ENCODE measurements around the gene CIT. TPM values are rescaled to one million over a fixed set of nuclear protein-coding genes. Genes with fewer than 3 reads are reported as not detected.

Gene CIT
- total RNA-seq, 4 donors from 2014 or later = 5.1 to 14.0 (median 8.5) TPM

DNA sequence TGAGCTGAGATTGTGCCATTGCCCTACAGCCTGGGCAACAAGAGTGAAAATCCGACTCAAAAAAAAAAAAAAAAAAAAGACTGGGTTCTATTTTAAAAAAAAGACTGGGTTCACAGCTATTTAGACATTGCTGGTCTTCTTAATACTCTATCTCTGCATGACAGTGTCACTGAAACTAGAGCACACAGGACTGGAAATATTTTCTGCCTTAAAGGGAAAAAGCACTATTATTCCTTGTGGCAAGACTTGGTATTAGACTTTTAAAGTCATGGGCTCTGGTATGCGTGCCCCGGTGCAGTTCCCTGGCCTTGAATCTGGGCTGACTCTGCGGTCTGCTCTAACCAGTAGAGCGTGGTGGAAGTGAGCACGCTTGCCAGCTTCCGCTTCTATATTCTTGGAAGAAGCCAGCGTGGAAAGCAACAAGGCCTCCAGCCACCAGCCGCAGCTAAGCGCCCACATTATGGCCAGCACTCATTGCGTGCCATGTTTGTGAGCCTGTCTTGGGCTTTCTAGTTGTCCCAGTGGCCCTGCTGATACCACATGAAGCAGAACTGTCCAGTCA, 177.8 kb downstream of the CIT start:
- intact Hi-C loops (cut with DNase I; ENCODE audit: low total_unique reads) = no loop called here
- no peak for DNase-seq (ENCODE audit: low spot score in 2 of 2)
- H3K4me3 ChIP-seq (ENCODE audit: low read depth, poor library complexity, severe bottlenecking) = no peak overlapping the region
- 89 to 91% methylated on average over 11 of the region's 11 CpGs for WGBS, 2 donors
- TF ChIP-seq POLR2A (IDR thresholded peaks at IDR 0.05) (no peak), CTCF (IDR thresholded peaks at IDR 0.05) (no peak)

- DNase-seq (ENCODE audit: low spot score in 2 of 2) = no peak
Observed at GRCh38 chr12:119696943-119697342, 180.2 kb downstream of the CIT start.

DNA sequence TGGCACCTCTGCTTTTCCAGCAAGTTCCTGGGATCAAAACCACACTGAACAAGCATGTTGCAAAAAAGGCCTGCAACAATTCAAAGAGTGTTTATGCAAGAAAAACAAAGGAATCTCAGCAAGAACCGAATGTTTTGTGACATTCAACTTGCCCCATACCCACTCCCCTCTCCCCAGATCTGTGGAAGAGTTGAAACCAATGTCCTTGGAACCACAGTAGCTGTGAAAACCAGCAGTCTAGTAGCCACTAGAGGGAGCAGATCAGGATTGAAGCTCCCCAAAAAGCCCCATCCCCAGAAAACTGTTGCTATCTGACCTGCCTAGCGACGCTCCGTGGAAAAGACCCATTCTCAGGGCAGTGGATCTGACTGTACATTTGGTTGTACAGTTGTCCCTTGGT, 182.1 kb downstream of the CIT start:
- no peak for TF ChIP-seq CTCF (IDR thresholded peaks at IDR 0.05)
- no peak for TF ChIP-seq POLR2A (IDR thresholded peaks at IDR 0.05)
- WGBS, 2 donors = 85 to 90% methylated on average over 4 of the region's 4 CpGs
- H3K4me3 ChIP-seq (ENCODE audit: low read depth, poor library complexity, severe bottlenecking) = no peak overlapping the region
- no peak for DNase-seq (ENCODE audit: low spot score in 2 of 2)
- intact Hi-C loops (cut with DNase I; ENCODE audit: low total_unique reads) = no loop called here

More at GRCh38 chr12:119696943-119697342, 180.2 kb downstream of the CIT start:
- TF ChIP-seq CTCF (IDR thresholded peaks at IDR 0.05) = no peak
- TF ChIP-seq POLR2A (IDR thresholded peaks at IDR 0.05) = no peak
- intact Hi-C loops (cut with DNase I; ENCODE audit: low total_unique reads) = no loop called here
- 92 to 93% methylated on average over 5 of the region's 5 CpGs for whole genome bisulfite sequencing, 2 donors
- no peak overlapping the region for H3K4me3 ChIP-seq (ENCODE audit: low read depth, poor library complexity, severe bottlenecking)

DNA sequence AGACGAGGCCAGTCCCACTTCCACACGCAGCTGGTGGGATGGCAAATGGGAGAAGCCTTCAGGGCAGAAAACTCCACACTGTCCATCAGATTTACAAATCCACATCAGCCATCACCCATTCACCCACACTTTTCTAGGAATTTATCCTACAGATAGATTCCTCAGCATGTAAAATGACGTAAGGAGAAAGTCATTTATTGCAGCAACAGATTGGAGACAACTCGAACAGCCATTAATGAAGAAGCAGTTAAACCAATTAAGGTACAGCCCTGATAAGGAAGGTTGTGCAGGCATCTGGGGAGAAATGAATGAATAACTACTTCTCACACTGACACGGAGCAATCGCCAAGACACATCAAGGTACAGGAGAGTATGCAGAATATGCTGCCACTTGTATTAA, 183.0 kb downstream of the CIT start:
- intact Hi-C loops (cut with DNase I; ENCODE audit: low total_unique reads) = no loop called here
- no peak for DNase-seq (ENCODE audit: low spot score in 2 of 2)
- no peak for TF ChIP-seq POLR2A (IDR thresholded peaks at IDR 0.05)
- TF ChIP-seq CTCF (IDR thresholded peaks at IDR 0.05) = no peak
- H3K4me3 ChIP-seq (ENCODE audit: low read depth, poor library complexity, severe bottlenecking) = no peak overlapping the region
- WGBS, 2 donors = 83 to 88% methylated on average over 6 of the region's 6 CpGs

- intact Hi-C loops (cut with DNase I; ENCODE audit: low total_unique reads) = no loop called here
- 29 to 56% methylated on average over 1 of the region's 1 CpG for WGBS, 2 donors
- DNase-seq (ENCODE audit: low spot score in 2 of 2) = no peak
Observed at GRCh38 chr12:119693511-119693910, 183.6 kb downstream of the CIT start.

More at GRCh38 chr12:119693511-119693910, 183.6 kb downstream of the CIT start:
- H3K4me3 ChIP-seq (ENCODE audit: low read depth, poor library complexity, severe bottlenecking) = no peak overlapping the region
- TF ChIP-seq POLR2A (IDR thresholded peaks at IDR 0.05) (no peak), CTCF (IDR thresholded peaks at IDR 0.05) (no peak)

Measured in lower leg skin (tissue), 4 donors.